ENCODE results near the gene MGAT3. TPM values are rescaled to one million over a fixed set of nuclear protein-coding genes. Genes with fewer than 3 reads are reported as not detected.

MGAT3 gene
- total RNA-seq, 5 donors from 2014 or later (not counting 1 experiment from before 2014, with no cell fraction given): 0.23 to 2.7 (median 1.1) TPM

DNA sequence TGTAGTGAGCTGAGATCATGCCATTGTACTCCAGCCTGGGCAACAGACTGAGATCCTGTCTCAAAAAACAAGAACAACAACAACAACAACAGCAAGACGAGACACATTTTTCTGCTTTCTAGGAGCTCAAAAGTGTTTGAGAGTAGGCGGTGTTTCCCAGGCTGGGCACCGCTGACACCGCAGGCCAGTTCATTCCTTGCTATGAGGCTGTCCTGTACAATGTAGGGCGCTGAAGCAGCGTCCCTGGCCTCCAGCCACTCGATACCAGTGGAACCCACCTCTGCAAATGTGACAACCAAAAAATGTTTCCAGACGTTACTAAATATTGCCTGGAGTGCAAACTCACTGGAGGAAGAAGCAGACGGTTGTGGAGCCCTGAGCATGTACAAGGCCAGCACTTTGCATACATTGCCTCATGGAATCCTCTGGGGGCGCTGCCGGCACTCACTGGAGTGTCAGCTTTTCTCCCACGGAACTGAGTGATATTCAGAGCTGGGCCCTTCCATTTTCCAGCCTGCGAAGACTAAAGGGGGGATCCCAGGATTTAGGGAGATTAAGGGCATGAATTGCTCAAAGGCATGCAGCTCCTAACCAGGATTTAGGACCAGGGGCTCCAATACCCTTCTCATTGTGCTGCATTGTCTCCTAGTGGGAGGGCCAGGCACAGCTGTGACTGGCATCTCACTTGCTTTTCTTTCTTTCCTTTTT lies 39.5 kb downstream of the MGAT3 start:
- Histone ChIP-seq H3K4me1 (ENCODE audit: control insufficient read depth in 1 of 2, extremely low read depth in 1 of 2, insufficient read depth in 2 of 2, low read length in 2 of 2) (peaks cover 0 to 6% of the 10 kb centered on the region in 2 experiments), H3K9me3 (no peaks in the 10 kb centered on the region), H3K27ac (ENCODE audit: low read length) (no peak overlapping the region), H3K27me3 (replicated peaks in 1 of 2; ENCODE audit: control insufficient read depth in 2 of 2, extremely low read depth in 1 of 2, insufficient read depth in 2 of 2, low read length in 1 of 2) (peaks cover 0 to 11% of the 10 kb centered on the region in 2 experiments), H3K4me3 (ENCODE audit: control insufficient read depth in 1 of 2, extremely low read depth in 1 of 2, low read length in 1 of 2) (no peak overlapping the region), H3K36me3 (ENCODE audit: control insufficient read depth in 2 of 2, extremely low read depth in 1 of 2, insufficient read depth in 1 of 2, low read length in 1 of 2) (no peaks in the 10 kb centered on the region)
- POLR2A ChIA-PET: interaction anchor here in 1 of 2 donors (0.7 kb wide), 1 partner anchor 24 kb away, joined by 3 read pairs; no protein-coding TSS in a partner anchor
- ATAC-seq (replicated peaks in 1 of 4) (peak; percentile 60 to 80 (median 72)), DNase-seq (peak in 29 of 35 experiments; percentile 17 to 64 (median 40))
- H3K4me3 Mint-ChIP-seq: no peak overlapping the region
- H3K36me3 Mint-ChIP-seq: no peaks in the 10 kb centered on the region
- CTCF ChIA-PET: interaction anchor here (0.5 to 1.7 kb wide), 19 partner anchors 14 to 852 kb away, joined by 3 to 17 read pairs (median 3); partner anchors contain the start of gene ATF4 (in 1 of the 2)
- no peaks in the 10 kb centered on the region for H3K27me3 Mint-ChIP-seq
- H3K27ac Mint-ChIP-seq: peak overlapping the region in 1 of 2 donors; percentile 31
- 50% methylated on average over 11 of the region's 13 CpGs for WGBS (ENCODE audit: insufficient coverage)
- no peaks in the 10 kb centered on the region for H3K9me3 Mint-ChIP-seq
- H3K4me1 Mint-ChIP-seq: peaks cover 8 to 22% (median 8%) of the 10 kb centered on the region in 3 donors

DNA sequence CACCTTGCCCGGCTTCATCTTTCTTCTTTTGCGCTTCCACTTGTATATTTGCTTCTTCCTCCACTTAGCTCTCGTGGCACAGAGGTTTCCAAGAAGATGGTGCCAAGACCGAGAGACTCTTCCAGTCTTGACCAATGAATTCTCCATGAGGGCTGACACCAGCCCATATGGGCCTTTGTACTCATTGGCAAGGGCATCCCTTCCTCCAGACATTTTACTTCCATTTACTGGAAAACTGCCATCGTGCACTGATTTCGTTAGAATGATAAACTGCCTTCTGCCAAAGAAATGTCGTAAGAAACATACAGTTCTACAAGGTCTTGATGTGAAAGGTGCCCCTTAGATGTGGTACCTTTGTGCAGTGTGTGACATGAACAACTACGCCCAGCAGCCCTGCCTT lies 40.6 kb downstream of the MGAT3 start:
- 69% methylated on average over 7 of the region's 8 CpGs for WGBS (ENCODE audit: insufficient coverage)
- Histone ChIP-seq H3K4me1 (ENCODE audit: control insufficient read depth in 1 of 2, extremely low read depth in 1 of 2, insufficient read depth in 2 of 2, low read length in 2 of 2) (peaks cover 0 to 12% of the 10 kb centered on the region in 2 experiments), H3K9me3 (no peaks in the 10 kb centered on the region), H3K27me3 (replicated peaks in 1 of 2; ENCODE audit: control insufficient read depth in 2 of 2, extremely low read depth in 1 of 2, insufficient read depth in 2 of 2, low read length in 1 of 2) (peaks cover 0 to 5% of the 10 kb centered on the region in 2 experiments), H3K36me3 (ENCODE audit: control insufficient read depth in 2 of 2, extremely low read depth in 1 of 2, insufficient read depth in 1 of 2, low read length in 1 of 2) (no peaks in the 10 kb centered on the region), H3K27ac (ENCODE audit: low read length) (no peak overlapping the region), H3K4me3 (ENCODE audit: control insufficient read depth in 1 of 2, extremely low read depth in 1 of 2, low read length in 1 of 2) (no peak overlapping the region)
- H3K27me3 Mint-ChIP-seq: no peaks in the 10 kb centered on the region
- POLR2A ChIA-PET: interaction anchor here (0.6 to 0.7 kb wide), 2 partner anchors 25 to 1095 kb away, joined by 4 read pairs; no protein-coding TSS in a partner anchor
- H3K4me1 Mint-ChIP-seq: peaks cover 15 to 28% (median 15%) of the 10 kb centered on the region in 3 donors
- DNase-seq: no peak
- no peak for ATAC-seq (replicated peaks in 1 of 4)
- CTCF ChIA-PET: interaction anchor here (0.5 to 1.7 kb wide), 7 partner anchors 22 to 878 kb away, joined by 3 to 8 read pairs (median 4); partner anchors contain the start of gene ATF4 (in 1 of the 2)
- H3K36me3 Mint-ChIP-seq: peaks cover 3% of the 10 kb centered on the region
- no peak overlapping the region for H3K4me3 Mint-ChIP-seq
- H3K9me3 Mint-ChIP-seq: no peaks in the 10 kb centered on the region
- H3K27ac Mint-ChIP-seq: no peak overlapping the region

DNA sequence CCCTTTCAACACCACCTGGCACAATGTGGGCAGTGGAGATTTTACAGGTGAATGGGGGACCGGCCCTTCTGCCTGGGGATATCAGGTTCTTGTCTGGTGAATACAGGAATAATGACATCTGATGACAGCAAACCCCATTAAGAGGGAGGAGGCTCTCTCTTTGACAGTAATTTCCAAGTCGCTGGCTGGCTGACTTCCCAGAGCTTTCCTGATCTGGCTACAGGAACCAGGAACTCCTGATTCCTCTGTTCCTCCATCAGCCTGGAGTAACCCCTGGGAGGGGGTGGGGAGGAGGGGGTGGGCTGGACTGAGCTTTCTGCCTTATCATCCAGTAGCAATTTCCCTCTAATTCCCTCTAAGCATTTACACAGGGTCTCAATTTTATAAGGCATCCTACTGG lies 41.6 kb downstream of the MGAT3 start:
- H3K4me1 ChIP-seq (ENCODE audit: control insufficient read depth in 1 of 2, extremely low read depth in 1 of 2, insufficient read depth in 2 of 2, low read length in 2 of 2): peaks cover 6 to 21% of the 10 kb centered on the region in 2 experiments
- no peak overlapping the region for H3K4me3 Mint-ChIP-seq
- H3K9me3 Mint-ChIP-seq: no peaks in the 10 kb centered on the region
- H3K4me1 Mint-ChIP-seq: peaks cover 21 to 29% (median 23%) of the 10 kb centered on the region in 3 donors
- ATAC-seq (replicated peaks in 1 of 4): no peak
- H3K9me3 ChIP-seq: no peaks in the 10 kb centered on the region
- peaks cover 3% of the 10 kb centered on the region for H3K36me3 Mint-ChIP-seq
- H3K27ac Mint-ChIP-seq: no peak overlapping the region
- CTCF ChIA-PET: interaction anchor here (0.6 to 1.2 kb wide), 4 partner anchors 16 to 846 kb away, joined by 3 to 5 read pairs (median 4); no protein-coding TSS in a partner anchor
- H3K27me3 ChIP-seq (replicated peaks in 1 of 2; ENCODE audit: control insufficient read depth in 2 of 2, extremely low read depth in 1 of 2, insufficient read depth in 2 of 2, low read length in 1 of 2): peaks cover 0 to 2% of the 10 kb centered on the region in 2 experiments
- H3K27ac ChIP-seq (ENCODE audit: low read length): no peak overlapping the region
- no peak for DNase-seq
- H3K27me3 Mint-ChIP-seq: no peaks in the 10 kb centered on the region
- no peak overlapping the region for H3K4me3 ChIP-seq (ENCODE audit: control insufficient read depth in 1 of 2, extremely low read depth in 1 of 2, low read length in 1 of 2)
- WGBS (ENCODE audit: insufficient coverage): no CpG with 5 or more reads among the region's 2 CpGs
- no peaks in the 10 kb centered on the region for H3K36me3 ChIP-seq (ENCODE audit: control insufficient read depth in 2 of 2, extremely low read depth in 1 of 2, insufficient read depth in 1 of 2, low read length in 1 of 2)
- POLR2A ChIA-PET: interaction anchor here in 1 of 2 donors (0.7 kb wide), 1 partner anchor 1094 kb away, joined by 4 read pairs; no protein-coding TSS in a partner anchor

DNA sequence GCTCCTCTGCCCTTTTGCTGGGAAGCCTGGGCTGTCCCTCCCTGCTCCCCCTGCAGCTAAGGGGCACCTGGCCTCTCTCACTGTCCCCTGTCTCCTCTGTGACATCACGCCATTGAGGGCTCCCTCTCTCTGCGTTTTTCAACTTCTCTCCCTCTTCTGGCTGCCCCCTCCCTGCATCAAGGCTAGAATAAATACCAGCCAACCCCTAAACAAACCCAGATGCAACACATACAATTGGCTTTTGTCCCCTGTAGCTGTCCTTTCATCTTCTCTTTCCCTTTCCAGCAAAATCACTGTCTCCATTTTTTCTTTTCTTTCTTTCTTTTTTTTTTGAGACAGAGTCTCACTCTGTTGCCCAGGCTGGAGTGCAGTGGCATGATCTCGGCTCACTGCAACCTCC lies 42.0 kb downstream of the MGAT3 start:
- Histone ChIP-seq H3K9me3 (no peaks in the 10 kb centered on the region), H3K27ac (ENCODE audit: low read length) (no peak overlapping the region), H3K36me3 (ENCODE audit: control insufficient read depth in 2 of 2, extremely low read depth in 1 of 2, insufficient read depth in 1 of 2, low read length in 1 of 2) (no peaks in the 10 kb centered on the region), H3K4me3 (ENCODE audit: control insufficient read depth in 1 of 2, extremely low read depth in 1 of 2, low read length in 1 of 2) (no peak overlapping the region), H3K27me3 (replicated peaks in 1 of 2; ENCODE audit: control insufficient read depth in 2 of 2, extremely low read depth in 1 of 2, insufficient read depth in 2 of 2, low read length in 1 of 2) (peaks cover 0 to 2% of the 10 kb centered on the region in 2 experiments), H3K4me1 (ENCODE audit: control insufficient read depth in 1 of 2, extremely low read depth in 1 of 2, insufficient read depth in 2 of 2, low read length in 2 of 2) (peaks cover 10 to 25% of the 10 kb centered on the region in 2 experiments)
- no peak overlapping the region for H3K27ac Mint-ChIP-seq
- no peaks in the 10 kb centered on the region for H3K27me3 Mint-ChIP-seq
- peaks cover 6% of the 10 kb centered on the region for H3K36me3 Mint-ChIP-seq
- ATAC-seq (replicated peaks in 1 of 4) (no peak), DNase-seq (no peak)
- no peak overlapping the region for H3K4me3 Mint-ChIP-seq
- CTCF ChIA-PET: interaction anchor here in 1 of 2 donors (0.6 kb wide), 1 partner anchor 16 kb away, joined by 3 read pairs; no protein-coding TSS in a partner anchor
- POLR2A ChIA-PET: no interaction called here
- 56% methylated on average over 2 of the region's 3 CpGs for WGBS (ENCODE audit: insufficient coverage)
- no peaks in the 10 kb centered on the region for H3K9me3 Mint-ChIP-seq
- peaks cover 23 to 30% (median 25%) of the 10 kb centered on the region in 3 donors for H3K4me1 Mint-ChIP-seq

DNA sequence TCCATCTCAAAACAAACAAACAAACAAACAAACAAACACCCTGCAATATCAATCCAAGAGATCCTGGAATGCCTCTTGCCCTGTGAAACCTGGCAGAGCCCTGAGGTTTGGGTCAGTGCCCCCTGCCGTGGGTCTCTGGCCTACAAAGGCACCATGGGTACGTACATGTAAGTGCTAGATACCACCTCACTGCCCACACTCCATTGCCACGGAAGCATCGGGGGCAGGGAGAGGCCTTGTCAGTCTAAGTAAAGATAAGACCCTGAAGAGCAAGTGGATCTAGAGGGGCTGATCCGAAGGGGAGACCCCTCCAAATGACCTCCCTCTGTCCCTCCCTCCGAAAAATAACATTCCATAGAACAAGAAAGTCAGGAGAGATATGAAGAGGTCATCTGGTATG lies 43.3 kb downstream of the MGAT3 start:
- Histone ChIP-seq H3K9me3 (no peaks in the 10 kb centered on the region), H3K4me3 (ENCODE audit: control insufficient read depth in 1 of 2, extremely low read depth in 1 of 2, low read length in 1 of 2) (no peak overlapping the region), H3K4me1 (ENCODE audit: control insufficient read depth in 1 of 2, extremely low read depth in 1 of 2, insufficient read depth in 2 of 2, low read length in 2 of 2) (peaks cover 10 to 38% of the 10 kb centered on the region in 2 experiments), H3K36me3 (ENCODE audit: control insufficient read depth in 2 of 2, extremely low read depth in 1 of 2, insufficient read depth in 1 of 2, low read length in 1 of 2) (peaks cover 6 to 12% of the 10 kb centered on the region in 2 donors), H3K27me3 (replicated peaks in 1 of 2; ENCODE audit: control insufficient read depth in 2 of 2, extremely low read depth in 1 of 2, insufficient read depth in 2 of 2, low read length in 1 of 2) (peaks cover 0 to 2% of the 10 kb centered on the region in 2 experiments), H3K27ac (ENCODE audit: low read length) (no peak overlapping the region)
- no peak overlapping the region for H3K27ac Mint-ChIP-seq
- no peaks in the 10 kb centered on the region for H3K9me3 Mint-ChIP-seq
- peaks cover 32 to 40% (median 34%) of the 10 kb centered on the region in 3 donors for H3K4me1 Mint-ChIP-seq
- no peak for DNase-seq
- peak overlapping the region in 1 of 3 donors; percentile 21 for H3K4me3 Mint-ChIP-seq
- ChIA-PET POLR2A (no interaction called here), CTCF (interaction anchor here in 1 of 2 donors (2.7 kb wide), 1 partner anchor 29 kb away, joined by 27 read pairs; no protein-coding TSS in a partner anchor)
- no peak for ATAC-seq (replicated peaks in 1 of 4)
- WGBS (ENCODE audit: insufficient coverage): no CpG with 5 or more reads among the region's 6 CpGs
- no peaks in the 10 kb centered on the region for H3K27me3 Mint-ChIP-seq
- peaks cover 9% of the 10 kb centered on the region for H3K36me3 Mint-ChIP-seq

DNA sequence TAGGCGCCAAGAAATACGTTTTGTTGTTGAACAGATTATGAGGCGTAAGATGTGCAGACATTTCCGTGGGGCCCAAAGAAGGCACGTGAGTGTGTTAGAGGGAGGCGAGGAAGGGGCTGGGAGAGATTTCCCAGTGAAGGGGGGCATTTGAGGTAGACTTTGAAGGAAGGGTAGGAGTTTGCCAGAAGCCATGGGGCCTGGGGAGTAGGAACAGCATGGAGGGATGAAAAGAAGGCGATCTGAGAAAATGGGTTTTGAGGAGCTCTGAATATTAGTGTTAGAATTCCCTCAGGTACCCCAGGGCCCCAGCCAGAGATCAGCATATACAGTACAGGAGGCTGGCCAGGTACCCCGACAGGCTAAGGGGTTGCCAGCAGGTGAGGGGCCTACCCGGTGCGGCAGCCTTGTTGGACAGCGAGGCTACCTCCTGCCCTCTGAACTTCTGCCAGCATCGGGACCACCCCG lies 44.9 kb downstream of the MGAT3 start:
- ATAC-seq (replicated peaks in 1 of 4) (no peak), DNase-seq (no peak)
- WGBS (ENCODE audit: insufficient coverage): 68% methylated on average over 13 of the region's 13 CpGs
- Mint-ChIP-seq H3K4me3 (peak overlapping the region; percentile 95 to 99 (median 95)), H3K36me3 (peaks cover 24% of the 10 kb centered on the region), H3K27ac (peak overlapping the region; percentile 95 to 98), H3K4me1 (peaks cover 41 to 46% (median 45%) of the 10 kb centered on the region in 3 donors), H3K27me3 (no peaks in the 10 kb centered on the region), H3K9me3 (no peaks in the 10 kb centered on the region)
- H3K36me3 ChIP-seq (ENCODE audit: control insufficient read depth in 2 of 2, extremely low read depth in 1 of 2, insufficient read depth in 1 of 2, low read length in 1 of 2): peaks cover 12 to 28% of the 10 kb centered on the region in 2 donors
- H3K9me3 ChIP-seq: no peaks in the 10 kb centered on the region
- peak overlapping the region; percentile 72 to 77 for H3K4me3 ChIP-seq (ENCODE audit: control insufficient read depth in 1 of 2, extremely low read depth in 1 of 2, low read length in 1 of 2)
- CTCF ChIA-PET: interaction anchor here in 1 of 2 donors (0.5 to 2.7 kb wide), 9 partner anchors 9 to 1317 kb away, joined by 3 to 27 read pairs (median 3); partner anchors contain the start of gene ATF4
- POLR2A ChIA-PET: interaction anchor here (0.6 to 1.4 kb wide), 4 partner anchors 18 to 543 kb away, joined by 3 to 15 read pairs (median 4); partner anchors contain the start of gene ATF4 (in 2 of the 2)
- H3K27me3 ChIP-seq (replicated peaks in 1 of 2; ENCODE audit: control insufficient read depth in 2 of 2, extremely low read depth in 1 of 2, insufficient read depth in 2 of 2, low read length in 1 of 2): peaks cover 0 to 2% of the 10 kb centered on the region in 2 experiments
- H3K27ac ChIP-seq (ENCODE audit: low read length): peak overlapping the region; percentile 63
- peaks cover 10 to 43% of the 10 kb centered on the region in 2 experiments for H3K4me1 ChIP-seq (ENCODE audit: control insufficient read depth in 1 of 2, extremely low read depth in 1 of 2, insufficient read depth in 2 of 2, low read length in 2 of 2)
